ENCODE data around the gene XYLT1. TPM values are rescaled to one million over a fixed set of nuclear protein-coding genes. Genes with fewer than 3 reads are reported as not detected.

The XYLT1 gene
- polyA plus RNA-seq, 1 donor (not counting 4 experiments of a cell fraction or from before 2014, with no cell fraction given): 4.4 TPM

GRCh38 chr16:17350207-17350606 is 120.6 kb downstream of the XYLT1 start:
- Histone ChIP-seq H2AFZ (ENCODE audit: control insufficient read depth, low read length) (no peak overlapping the region), H3K9me3 (ENCODE audit: control insufficient read depth, low read depth, low read length) (no peaks in the 10 kb centered on the region), H3K27me3 (ENCODE audit: control insufficient read depth, extremely low read depth, insufficient read depth, low read length) (no peaks in the 10 kb centered on the region), H3K4me2 (ENCODE audit: control insufficient read depth, extremely low read depth, insufficient read depth, low read depth, low read length) (no peak overlapping the region), H3K9me1 (ENCODE audit: control insufficient read depth, extremely low read depth, insufficient read depth, low read length) (no peaks in the 10 kb centered on the region), H3K27ac (ENCODE audit: control insufficient read depth, insufficient read depth, low read length) (no peak overlapping the region), H3K36me3 (ENCODE audit: control insufficient read depth in 2 of 2, extremely low read depth in 1 of 2, insufficient read depth in 2 of 2, low read length in 2 of 2) (no peaks in the 10 kb centered on the region), H3K9ac (ENCODE audit: control insufficient read depth, extremely low read depth, insufficient read depth, low read length) (no peak overlapping the region), H3K79me2 (ENCODE audit: control insufficient read depth, insufficient read depth, low read length) (no peaks in the 10 kb centered on the region), H3K4me3 (ENCODE audit: control insufficient read depth in 2 of 3, extremely low read depth in 1 of 3, insufficient read depth in 2 of 3, low read depth in 1 of 3, low read length in 3 of 3) (no peak overlapping the region), H3K4me1 (ENCODE audit: control insufficient read depth, extremely low read depth, insufficient read depth, low read length) (no peaks in the 10 kb centered on the region), H4K20me1 (ENCODE audit: control insufficient read depth, extremely low read depth, insufficient read depth, low read length) (no peaks in the 10 kb centered on the region)
- no peak for TF ChIP-seq CTCF (optimal IDR thresholded peaks at IDR 0.05 in 1 of 3, IDR thresholded peaks at IDR 0.05 in 1 of 3, conservative IDR thresholded peaks at IDR 0.05 in 1 of 3; ENCODE audit: extremely low read depth in 1 of 3, insufficient read depth in 2 of 3, low read length in 3 of 3)
- no peak for TF ChIP-seq EZH2 (IDR thresholded peaks at IDR 0.05; ENCODE audit: low read length)
- dilution Hi-C loops (cut with MboI; ENCODE audit: extremely low pct_ligation_motif_present, low sequenced_read_pairs): no loop called here
- FAIRE-seq: no peak
- no peak for DNase-seq (ENCODE audit: low read depth, low spot score)

- Histone ChIP-seq H2AFZ (ENCODE audit: control insufficient read depth, low read length) (no peak overlapping the region), H3K9me1 (ENCODE audit: control insufficient read depth, extremely low read depth, insufficient read depth, low read length) (no peaks in the 10 kb centered on the region), H3K79me2 (ENCODE audit: control insufficient read depth, insufficient read depth, low read length) (no peaks in the 10 kb centered on the region), H3K4me2 (ENCODE audit: control insufficient read depth, extremely low read depth, insufficient read depth, low read depth, low read length) (no peak overlapping the region), H3K4me3 (ENCODE audit: control insufficient read depth in 2 of 3, extremely low read depth in 1 of 3, insufficient read depth in 2 of 3, low read depth in 1 of 3, low read length in 3 of 3) (no peak overlapping the region), H3K9ac (ENCODE audit: control insufficient read depth, extremely low read depth, insufficient read depth, low read length) (no peak overlapping the region), H3K36me3 (ENCODE audit: control insufficient read depth in 2 of 2, extremely low read depth in 1 of 2, insufficient read depth in 2 of 2, low read length in 2 of 2) (no peaks in the 10 kb centered on the region), H3K4me1 (ENCODE audit: control insufficient read depth, extremely low read depth, insufficient read depth, low read length) (no peaks in the 10 kb centered on the region), H3K27me3 (ENCODE audit: control insufficient read depth, extremely low read depth, insufficient read depth, low read length) (no peaks in the 10 kb centered on the region), H3K9me3 (ENCODE audit: control insufficient read depth, low read depth, low read length) (no peaks in the 10 kb centered on the region), H3K27ac (ENCODE audit: control insufficient read depth, insufficient read depth, low read length) (no peak overlapping the region), H4K20me1 (ENCODE audit: control insufficient read depth, extremely low read depth, insufficient read depth, low read length) (no peaks in the 10 kb centered on the region)
- TF ChIP-seq CTCF (optimal IDR thresholded peaks at IDR 0.05 in 1 of 3, IDR thresholded peaks at IDR 0.05 in 1 of 3, conservative IDR thresholded peaks at IDR 0.05 in 1 of 3; ENCODE audit: extremely low read depth in 1 of 3, insufficient read depth in 2 of 3, low read length in 3 of 3): no peak
- no peak for TF ChIP-seq EZH2 (IDR thresholded peaks at IDR 0.05; ENCODE audit: low read length)
- FAIRE-seq (no peak), DNase-seq (ENCODE audit: low read depth, low spot score) (no peak)
- dilution Hi-C loops (cut with MboI; ENCODE audit: extremely low pct_ligation_motif_present, low sequenced_read_pairs): no loop called here
Observed at GRCh38 chr16:17348826-17349225, 121.9 kb downstream of the XYLT1 start.
